Nephron progenitor cell (in vitro differentiated cells): ENCODE data around the gene HOXA9.
A peak's percentile ranks its signal among the peaks of the same experiment; 100 is the strongest.

Experiments used
- DNase-seq: peaks from one replicate; pipeline ENCODE4 v3.0.0; 2021
- H3K27ac Mint-ChIP-seq: 2 replicates; pipeline ENCODE4 v1.8.0; 2021; ENCODE audit warnings: mild to moderate bottlenecking, moderate library complexity, mixed read lengths
- H3K27me3 Mint-ChIP-seq: 2 replicates; pipeline ENCODE4 v1.8.0; 2021; ENCODE audit warnings: mild to moderate bottlenecking, low read depth, mixed read lengths; ENCODE audit not compliant: poor library complexity
- H3K36me3 Mint-ChIP-seq: 2 replicates; pipeline ENCODE4 v1.8.0; 2021; ENCODE audit warnings: low read depth, mixed read lengths
- H3K4me1 Mint-ChIP-seq: 2 replicates; pipeline ENCODE4 v1.8.0; 2021; ENCODE audit warnings: mixed read lengths
- H3K4me3 Mint-ChIP-seq: 2 replicates; pipeline ENCODE4 v1.8.0; 2021; ENCODE audit warnings: mild to moderate bottlenecking, moderate library complexity, mixed read lengths
- H3K9me3 Mint-ChIP-seq: 2 replicates; pipeline ENCODE4 v1.8.0; 2021; ENCODE audit warnings: mild to moderate bottlenecking, moderate library complexity, mixed read lengths
- TF ChIP-seq, protein P1 (sequence below): fragments of 200-600 bp; sonication (generic); IDR thresholded peaks from 2 replicates; pipeline ENCODE4 v1.5.0; 2021; ENCODE audit warnings: antibody characterized with exemption

HOXA9 gene

DNA sequence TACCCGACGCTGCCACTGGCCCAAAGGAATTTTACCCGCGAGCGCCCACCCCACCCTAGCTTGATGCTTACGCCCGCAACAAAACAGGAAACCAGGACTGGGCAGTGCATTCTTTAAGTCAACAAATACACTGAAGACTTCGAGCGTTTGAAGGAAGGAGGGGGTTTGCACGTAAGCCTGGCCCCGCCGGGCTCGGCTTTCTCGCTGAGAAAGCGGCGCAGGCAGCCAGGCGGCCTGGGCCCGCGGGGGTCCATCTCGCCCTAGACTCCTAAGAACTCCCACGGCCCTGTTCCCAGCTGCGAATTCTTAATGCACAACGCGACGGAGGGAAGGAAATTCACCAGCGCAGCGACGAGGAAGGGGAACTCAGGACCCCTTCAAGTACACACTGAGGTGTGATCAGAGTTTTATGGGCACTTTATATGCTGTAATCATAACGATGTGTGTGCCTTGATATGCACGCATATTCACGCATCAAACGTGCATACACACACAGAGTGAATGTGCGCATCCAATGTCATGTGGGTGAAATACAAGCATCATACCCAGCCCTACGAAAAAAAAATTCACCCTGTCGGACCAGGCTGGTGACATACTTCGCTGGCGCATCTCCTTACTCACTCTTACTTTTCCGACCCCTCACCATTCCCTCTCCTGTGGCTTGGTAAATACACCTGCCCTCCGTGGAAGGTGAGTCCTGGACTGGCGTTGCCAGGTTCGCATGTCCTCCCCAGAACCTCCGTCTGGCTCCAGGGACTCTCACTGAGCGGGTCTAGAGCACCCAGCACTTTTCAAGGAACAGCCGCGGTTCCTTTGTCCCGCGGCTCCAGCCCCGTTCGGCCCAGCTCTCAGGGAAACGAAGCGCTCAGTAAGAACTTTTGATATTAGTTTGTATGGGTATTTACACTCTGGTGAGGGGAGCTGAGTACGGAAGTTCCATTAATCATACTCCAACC, 40.3 kb upstream of the HOXA9 start:
- DNase-seq = no peak
- Mint-ChIP-seq H3K36me3 (no peaks in the 10 kb centered on the region), H3K27ac (no peak overlapping the region), H3K9me3 (no peaks in the 10 kb centered on the region), H3K27me3 (peaks cover 100% of the 10 kb centered on the region), H3K4me3 (peak overlapping the region; percentile 57), H3K4me1 (peaks cover 29% of the 10 kb centered on the region)
- TF ChIP-seq, protein P1, sequence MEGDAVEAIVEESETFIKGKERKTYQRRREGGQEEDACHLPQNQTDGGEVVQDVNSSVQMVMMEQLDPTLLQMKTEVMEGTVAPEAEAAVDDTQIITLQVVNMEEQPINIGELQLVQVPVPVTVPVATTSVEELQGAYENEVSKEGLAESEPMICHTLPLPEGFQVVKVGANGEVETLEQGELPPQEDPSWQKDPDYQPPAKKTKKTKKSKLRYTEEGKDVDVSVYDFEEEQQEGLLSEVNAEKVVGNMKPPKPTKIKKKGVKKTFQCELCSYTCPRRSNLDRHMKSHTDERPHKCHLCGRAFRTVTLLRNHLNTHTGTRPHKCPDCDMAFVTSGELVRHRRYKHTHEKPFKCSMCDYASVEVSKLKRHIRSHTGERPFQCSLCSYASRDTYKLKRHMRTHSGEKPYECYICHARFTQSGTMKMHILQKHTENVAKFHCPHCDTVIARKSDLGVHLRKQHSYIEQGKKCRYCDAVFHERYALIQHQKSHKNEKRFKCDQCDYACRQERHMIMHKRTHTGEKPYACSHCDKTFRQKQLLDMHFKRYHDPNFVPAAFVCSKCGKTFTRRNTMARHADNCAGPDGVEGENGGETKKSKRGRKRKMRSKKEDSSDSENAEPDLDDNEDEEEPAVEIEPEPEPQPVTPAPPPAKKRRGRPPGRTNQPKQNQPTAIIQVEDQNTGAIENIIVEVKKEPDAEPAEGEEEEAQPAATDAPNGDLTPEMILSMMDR = no peak

GRCh38 chr7:27204851-27205322, 39.5 kb upstream of the HOXA9 start:
- DNase-seq = peak; percentile 60
- H3K27ac Mint-ChIP-seq = no peak overlapping the region

GRCh38 chr7:27203964-27204594, 38.7 kb upstream of the HOXA9 start:
- H3K4me1 Mint-ChIP-seq = peaks cover 26% of the 10 kb centered on the region
- H3K36me3 Mint-ChIP-seq = no peaks in the 10 kb centered on the region
- no peak overlapping the region for H3K4me3 Mint-ChIP-seq
- no peak for DNase-seq
- H3K27me3 Mint-ChIP-seq = peaks cover 97% of the 10 kb centered on the region
- TF ChIP-seq, protein P1 = no peak
- H3K9me3 Mint-ChIP-seq = no peaks in the 10 kb centered on the region
- no peak overlapping the region for H3K27ac Mint-ChIP-seq

More at GRCh38 chr7:27204851-27205322, 39.5 kb upstream of the HOXA9 start:
- TF ChIP-seq, protein P1 = no peak
- Mint-ChIP-seq H3K4me1 (peaks cover 26% of the 10 kb centered on the region), H3K9me3 (no peaks in the 10 kb centered on the region), H3K27me3 (peaks cover 100% of the 10 kb centered on the region), H3K4me3 (peak overlapping the region; percentile 72), H3K36me3 (no peaks in the 10 kb centered on the region)

- no peak overlapping the region for H3K27ac Mint-ChIP-seq
- H3K4me3 Mint-ChIP-seq = no peak overlapping the region
- H3K36me3 Mint-ChIP-seq = no peaks in the 10 kb centered on the region
- no peaks in the 10 kb centered on the region for H3K9me3 Mint-ChIP-seq
- TF ChIP-seq, protein P1 = no peak
- no peak for DNase-seq
- peaks cover 31% of the 10 kb centered on the region for H3K4me1 Mint-ChIP-seq
- peaks cover 97% of the 10 kb centered on the region for H3K27me3 Mint-ChIP-seq
These were observed 38.1 kb upstream of the HOXA9 start for GRCh38 chr7:27203365-27203953.

GRCh38 chr7:27202862-27203134, 37.5 kb upstream of the HOXA9 start:
- Mint-ChIP-seq H3K27ac (no peak overlapping the region), H3K9me3 (no peaks in the 10 kb centered on the region), H3K4me1 (peaks cover 30% of the 10 kb centered on the region), H3K36me3 (no peaks in the 10 kb centered on the region), H3K4me3 (no peak overlapping the region), H3K27me3 (peaks cover 97% of the 10 kb centered on the region)
- DNase-seq = no peak
- TF ChIP-seq, protein P1 = no peak
